SK-N-SH treated with all-trans-retinoic acid at 6 μM for 48 hours (cell line): ENCODE data around the gene STAB2.

ENCODE experiments used
- ATAC-seq: fragments of 200-7000 bp; cut with Tn5 transposase; 3 replicates; pipeline ENCODE4 v1.9.1; 2020; ENCODE audit warnings: mild to moderate bottlenecking, moderate library complexity
- ARNTL ChIP-seq: fragments of 450-650 bp; formaldehyde crosslinking; IDR thresholded peaks from 2 replicates; pipeline ENCODE4 v1.5.0; 2020; ENCODE audit warnings: low read depth, mild to moderate bottlenecking, moderate library complexity, borderline replicate concordance
- BACH2 ChIP-seq: fragments of 250-450 bp; sonication (Bioruptor Pico); IDR thresholded peaks from 2 replicates; pipeline ENCODE4 v1.9.0; 2021; ENCODE audit warnings: mild to moderate bottlenecking, borderline replicate concordance
- CREB5 ChIP-seq: fragments of 250-450 bp; sonication (Bioruptor Pico); IDR thresholded peaks from 2 replicates; pipeline ENCODE4 v1.5.1; 2020; ENCODE audit warnings: low read depth, mild to moderate bottlenecking, moderate library complexity
- CSDC2 ChIP-seq: fragments of 250-450 bp; sonication (Bioruptor Pico); IDR thresholded peaks from 2 replicates; pipeline ENCODE4 v1.5.0; 2020; ENCODE audit warnings: mild to moderate bottlenecking, moderate library complexity
- CSRNP3 ChIP-seq: fragments of 250-450 bp; sonication (Bioruptor Pico); IDR thresholded peaks from 2 replicates; pipeline ENCODE4 v1.5.1; 2021; ENCODE audit warnings: mild to moderate bottlenecking, moderate library complexity
- ESRRG ChIP-seq: fragments of 250-450 bp; sonication (Bioruptor Pico); IDR thresholded peaks from 2 replicates; pipeline ENCODE4 v1.6.1; 2021; ENCODE audit warnings: mild to moderate bottlenecking
- GLIS3 ChIP-seq: fragments of 250-450 bp; sonication (Bioruptor Pico); IDR thresholded peaks from 2 replicates; pipeline ENCODE4 v1.5.0; 2020; ENCODE audit warnings: mild to moderate bottlenecking, moderate library complexity
- PATZ1 ChIP-seq: fragments of 250-450 bp; sonication (Bioruptor Pico); IDR thresholded peaks from 2 replicates; pipeline ENCODE4 v1.8.0; 2020; ENCODE audit warnings: mild to moderate bottlenecking, moderate library complexity, borderline replicate concordance
- POU6F1 ChIP-seq: fragments of 250-450 bp; sonication (Bioruptor Pico); IDR thresholded peaks from 2 replicates; pipeline ENCODE4 v1.8.0; 2021; ENCODE audit warnings: low read depth, mild to moderate bottlenecking, moderate library complexity, borderline replicate concordance
- PPARA ChIP-seq: fragments of 250-450 bp; sonication (Bioruptor Pico); IDR thresholded peaks from 2 replicates; pipeline ENCODE4 v1.5.0; 2020; ENCODE audit warnings: mild to moderate bottlenecking, borderline replicate concordance
- RARB ChIP-seq: fragments of 250-450 bp; sonication (Bioruptor Pico); IDR thresholded peaks from 2 replicates; pipeline ENCODE4 v1.8.0; 2021; ENCODE audit warnings: mild to moderate bottlenecking, moderate library complexity
- SNAI2 ChIP-seq: fragments of 250-450 bp; sonication (Bioruptor Pico); IDR thresholded peaks from 2 replicates; pipeline ENCODE4 v1.5.0; 2020; ENCODE audit warnings: mild to moderate bottlenecking, moderate library complexity
- TCF4 ChIP-seq: fragments of 250-450 bp; sonication (Bioruptor Pico); IDR thresholded peaks from 2 replicates; pipeline ENCODE4 v1.8.0; 2021; ENCODE audit warnings: mild to moderate bottlenecking, moderate library complexity, borderline replicate concordance
- TOX ChIP-seq: fragments of 250-450 bp; sonication (Bioruptor Pico); IDR thresholded peaks from 2 replicates; pipeline ENCODE4 v1.8.0; 2021; ENCODE audit warnings: mild to moderate bottlenecking, moderate library complexity, borderline replicate concordance
- TSHZ2 ChIP-seq: fragments of 250-450 bp; sonication (Bioruptor Pico); IDR thresholded peaks from 2 replicates; pipeline ENCODE4 v1.5.0; 2020; ENCODE audit warnings: mild to moderate bottlenecking, moderate library complexity
- ZC3H10 ChIP-seq: fragments of 250-450 bp; sonication (Bioruptor Pico); IDR thresholded peaks from 2 replicates; pipeline ENCODE4 v1.5.1; 2021; ENCODE audit warnings: mild to moderate bottlenecking, moderate library complexity
- ZFP30 ChIP-seq: fragments of 450-650 bp; formaldehyde crosslinking; IDR thresholded peaks from 2 replicates; pipeline ENCODE4 v1.5.0; 2022; ENCODE audit warnings: mild to moderate bottlenecking, moderate library complexity
- ZNF565 ChIP-seq: fragments of 450-650 bp; formaldehyde crosslinking; conservative IDR thresholded peaks from 2 replicates; pipeline ENCODE4 v1.5.0; 2020; ENCODE audit warnings: low read depth, mild to moderate bottlenecking, moderate library complexity
- ZNF8 ChIP-seq: fragments of 450-650 bp; formaldehyde crosslinking; IDR thresholded peaks from 2 replicates; pipeline ENCODE4 v1.5.0; 2020; ENCODE audit warnings: mild to moderate bottlenecking, moderate library complexity

Gene STAB2

GRCh38 chr12:103748002-103748401 is 160.9 kb downstream of the STAB2 start:
- no peak for ATAC-seq
- TF ChIP-seq TOX (CRISPR knock-in tag), result no peak
- TF ChIP-seq TCF4, result no peak
- TF ChIP-seq PATZ1 (CRISPR knock-in tag), result no peak
- no peak for TF ChIP-seq BACH2
- no peak for TF ChIP-seq TSHZ2 (CRISPR knock-in tag)
- no peak for TF ChIP-seq PPARA (CRISPR knock-in tag)
- no peak for TF ChIP-seq ZC3H10 (CRISPR knock-in tag)
- TF ChIP-seq SNAI2, result no peak
- TF ChIP-seq POU6F1 (CRISPR knock-in tag), result no peak
- TF ChIP-seq ZNF8 (CRISPR knock-in tag), result no peak
- TF ChIP-seq ZNF565 (CRISPR knock-in tag), result no peak
- TF ChIP-seq CREB5 (CRISPR knock-in tag), result no peak
- TF ChIP-seq ESRRG (CRISPR knock-in tag), result no peak
- no peak for TF ChIP-seq ZFP30 (CRISPR knock-in tag)
- no peak for TF ChIP-seq CSDC2 (CRISPR knock-in tag)
- no peak for TF ChIP-seq GLIS3 (CRISPR knock-in tag)
- TF ChIP-seq ARNTL (CRISPR knock-in tag), result no peak

GRCh38 chr12:103748875-103749274 is 161.8 kb downstream of the STAB2 start:
- no peak for ATAC-seq
- TF ChIP-seq TCF4, result no peak
- no peak for TF ChIP-seq ZC3H10 (CRISPR knock-in tag)
- TF ChIP-seq TSHZ2 (CRISPR knock-in tag), result no peak
- no peak for TF ChIP-seq ZNF565 (CRISPR knock-in tag)
- TF ChIP-seq, all 23 proteins: peak for 0

- ATAC-seq, result 0 out of 3 replicates have a peak, but pooled peaks have one; percentile 31
- TF ChIP-seq CSRNP3 (CRISPR knock-in tag), result no peak
- TF ChIP-seq ZFP30 (CRISPR knock-in tag), result no peak
- no peak for TF ChIP-seq RARB
Measured at GRCh38 chr12:103751171-103751570, 164.1 kb downstream of the STAB2 start.
